PC-9 (cell line): ENCODE data around the gene AP4M1.
"Not testable (repeated sequence)": the region's sequence is repeated elsewhere in the genome, so short reads cannot be mapped to it uniquely, and the experiment has no call there.

Experiments used
- CTCF ChIP-seq: fragments of 200-600 bp; sonication (generic); conservative IDR thresholded peaks from 2 replicates; pipeline ENCODE4 v1.6.1; 2017; ENCODE audit warnings: mixed run types, antibody characterized with exemption, mild to moderate bottlenecking, moderate library complexity
- EZH2 ChIP-seq: fragments of 200-600 bp; sonication (generic); IDR thresholded peaks from 2 replicates; pipeline ENCODE4 v1.8.0; 2017; ENCODE audit warnings: antibody characterized with exemption, low read depth

- TF ChIP-seq CTCF, EZH2: not testable (repeated sequence)
Measured at GRCh38 chr7:100130220-100130607, 28.8 kb downstream of the AP4M1 start.
